ENCODE data around the gene MAP7.

Gene MAP7

GRCh38 chr6:136361787-136362186 is 188.4 kb downstream of the MAP7 start:
- Histone ChIP-seq H3F3A (ENCODE audit: control insufficient read depth, insufficient read depth) (no peaks in the 10 kb centered on the region), H3K4me2 (ENCODE audit: low read length) (no peak overlapping the region), H3K79me2 (ENCODE audit: control insufficient read depth, low read length) (no peaks in the 10 kb centered on the region), H3K9me3 (ENCODE audit: control insufficient read depth, insufficient read depth, low read length) (no peaks in the 10 kb centered on the region), H3K27ac (ENCODE audit: low read depth, low read length) (no peak overlapping the region), H3K4me3 (ENCODE audit: low read length) (no peak overlapping the region), H3K9me2 (replicated peaks; ENCODE audit: control insufficient read depth, low read length) (no peaks in the 10 kb centered on the region), H4K20me1 (ENCODE audit: control insufficient read depth, insufficient read depth, low read depth, low read length) (no peaks in the 10 kb centered on the region), H3K27me3 (ENCODE audit: control insufficient read depth, low read length) (peaks cover 30% of the 10 kb centered on the region), H3K4me1 (ENCODE audit: control insufficient read depth, low read length) (peaks cover 3% of the 10 kb centered on the region; the same call in 1 of the 2 replicates), H3K36me3 (ENCODE audit: control insufficient read depth, low read length) (no peaks in the 10 kb centered on the region)
- TF ChIP-seq CTCF (IDR thresholded peaks at IDR 0.05; ENCODE audit: low read depth, low read length, poor library complexity, severe bottlenecking): no peak
- TF ChIP-seq EZH2phosphoT487 (IDR thresholded peaks at IDR 0.05; ENCODE audit: borderline replicate concordance, low read length): no peak

- H3K4me2 ChIP-seq (ENCODE audit: low read length): no peak overlapping the region
- no peak overlapping the region for H3K4me3 ChIP-seq (ENCODE audit: low read length)
- H3K9me2 ChIP-seq (replicated peaks; ENCODE audit: control insufficient read depth, low read length): no peaks in the 10 kb centered on the region
- no peaks in the 10 kb centered on the region for H4K20me1 ChIP-seq (ENCODE audit: control insufficient read depth, insufficient read depth, low read depth, low read length)
- no peaks in the 10 kb centered on the region for H3K79me2 ChIP-seq (ENCODE audit: control insufficient read depth, low read length)
- TF ChIP-seq CTCF (IDR thresholded peaks at IDR 0.05; ENCODE audit: low read depth, low read length, poor library complexity, severe bottlenecking): no peak
- no peak for TF ChIP-seq EZH2phosphoT487 (IDR thresholded peaks at IDR 0.05; ENCODE audit: borderline replicate concordance, low read length)
- H3K9me3 ChIP-seq (ENCODE audit: control insufficient read depth, insufficient read depth, low read length): no peaks in the 10 kb centered on the region
- H3K27me3 ChIP-seq (ENCODE audit: control insufficient read depth, low read length): peaks cover 27% of the 10 kb centered on the region
- H3K36me3 ChIP-seq (ENCODE audit: control insufficient read depth, low read length): no peaks in the 10 kb centered on the region
- no peak overlapping the region for H3K27ac ChIP-seq (ENCODE audit: low read depth, low read length)
- H3F3A ChIP-seq (ENCODE audit: control insufficient read depth, insufficient read depth): no peaks in the 10 kb centered on the region
- peaks cover 2% of the 10 kb centered on the region; the same call in 1 of the 2 replicates for H3K4me1 ChIP-seq (ENCODE audit: control insufficient read depth, low read length)
These were observed 189.4 kb downstream of the MAP7 start for GRCh38 chr6:136360783-136361182.

- H3K4me2 ChIP-seq (ENCODE audit: low read length): no peak overlapping the region
- no peaks in the 10 kb centered on the region for H3K4me1 ChIP-seq (ENCODE audit: control insufficient read depth, low read length)
- H3K27ac ChIP-seq (ENCODE audit: low read depth, low read length): no peak overlapping the region
- H3K36me3 ChIP-seq (ENCODE audit: control insufficient read depth, low read length): no peaks in the 10 kb centered on the region
- peaks cover 25% of the 10 kb centered on the region for H3K27me3 ChIP-seq (ENCODE audit: control insufficient read depth, low read length)
- H4K20me1 ChIP-seq (ENCODE audit: control insufficient read depth, insufficient read depth, low read depth, low read length): no peaks in the 10 kb centered on the region
- H3K9me2 ChIP-seq (replicated peaks; ENCODE audit: control insufficient read depth, low read length): no peaks in the 10 kb centered on the region
- no peak overlapping the region for H3K4me3 ChIP-seq (ENCODE audit: low read length)
- no peaks in the 10 kb centered on the region for H3F3A ChIP-seq (ENCODE audit: control insufficient read depth, insufficient read depth)
- no peaks in the 10 kb centered on the region for H3K79me2 ChIP-seq (ENCODE audit: control insufficient read depth, low read length)
- TF ChIP-seq CTCF (IDR thresholded peaks at IDR 0.05; ENCODE audit: low read depth, low read length, poor library complexity, severe bottlenecking) (no peak), EZH2phosphoT487 (IDR thresholded peaks at IDR 0.05; ENCODE audit: borderline replicate concordance, low read length) (no peak)
- H3K9me3 ChIP-seq (ENCODE audit: control insufficient read depth, insufficient read depth, low read length): no peaks in the 10 kb centered on the region
These were observed 190.4 kb downstream of the MAP7 start for GRCh38 chr6:136359851-136360250.

All from DOHH2 (cell line).